Astrocyte (in vitro differentiated cells and primary cell): Measurements from ENCODE around the gene CFC1. TPM values are rescaled to one million over a fixed set of nuclear protein-coding genes. Genes with fewer than 3 reads are reported as not detected.
"Not testable (repeated sequence)": the region's sequence is repeated elsewhere in the genome, so short reads cannot be mapped to it uniquely, and the experiment has no call there.

Experiments used
- DNase-seq: peaks from one replicate; pipeline ENCODE4 v3.0.0-alpha.2; 2010; ENCODE audit warnings: low read depth
- FAIRE-seq: peaks from 2 replicates; lab custom pipeline; 2011; peaks lifted over from hg19 to GRCh38; lab: Jason Lieb, UNC
- H2AFZ ChIP-seq: 2 replicates; pipeline ENCODE4 v1.6.0; 2012; ENCODE audit warnings: low read depth, low read length, inconsistent platforms
- H3K27ac ChIP-seq: 2 replicates; pipeline ENCODE4 v1.5.1; 2011; ENCODE audit warnings: low read depth, low read length, inconsistent platforms
- H3K27me3 ChIP-seq: 2 replicates; pipeline ENCODE4 v1.6.0; 2011; ENCODE audit warnings: low read length, inconsistent platforms; ENCODE audit not compliant: insufficient read depth
- H3K36me3 ChIP-seq: 2 replicates; pipeline ENCODE4 v1.5.1; 2011; ENCODE audit warnings: low read length, inconsistent platforms; ENCODE audit not compliant: insufficient read depth
- H3K4me1 ChIP-seq: 2 replicates; pipeline ENCODE4 v1.5.1; 2011; ENCODE audit warnings: low read length, inconsistent platforms; ENCODE audit not compliant: insufficient read depth
- H3K4me2 ChIP-seq: 2 replicates; pipeline ENCODE4 v1.6.0; 2012; ENCODE audit warnings: low read length, inconsistent platforms
- H3K4me3 ChIP-seq: 2 replicates; pipeline ENCODE4 v1.5.1; 2011; ENCODE audit warnings: low read depth, mild to moderate bottlenecking, low read length, inconsistent platforms; ENCODE audit not compliant: insufficient read depth
- H3K79me2 ChIP-seq: 2 replicates; pipeline ENCODE4 v1.6.0; 2012; ENCODE audit warnings: mild to moderate bottlenecking, low read length, inconsistent platforms; ENCODE audit not compliant: insufficient read depth
- H3K9ac ChIP-seq: 2 replicates; pipeline ENCODE4 v1.6.0; 2012; ENCODE audit warnings: mild to moderate bottlenecking, low read length, inconsistent platforms
- H3K9me3 ChIP-seq: 2 replicates; pipeline ENCODE4 v1.5.1; 2012; ENCODE audit warnings: low read depth, mild to moderate bottlenecking, low read length, inconsistent platforms; ENCODE audit not compliant: insufficient read depth
- H4K20me1 ChIP-seq: 2 replicates; pipeline ENCODE4 v1.6.0; 2012; ENCODE audit warnings: low read length, inconsistent platforms; ENCODE audit not compliant: insufficient read depth
- H3K27ac Mint-ChIP-seq: one replicate; pipeline ENCODE4 v1.8.0; 2021; ENCODE audit warnings: mild to moderate bottlenecking, mixed read lengths; ENCODE audit not compliant: unreplicated experiment
- H3K27me3 Mint-ChIP-seq: one replicate; pipeline ENCODE4 v1.8.0; 2021; ENCODE audit warnings: low read depth, mixed read lengths; ENCODE audit not compliant: unreplicated experiment
- H3K36me3 Mint-ChIP-seq: one replicate; pipeline ENCODE4 v1.8.0; 2021; ENCODE audit warnings: low read depth, mixed read lengths; ENCODE audit not compliant: unreplicated experiment
- H3K4me1 Mint-ChIP-seq: one replicate; pipeline ENCODE4 v1.8.0; 2021; ENCODE audit warnings: low read depth, mixed read lengths; ENCODE audit not compliant: unreplicated experiment
- H3K4me3 Mint-ChIP-seq: one replicate; pipeline ENCODE4 v1.8.0; 2021; ENCODE audit warnings: mild to moderate bottlenecking, moderate library complexity, mixed read lengths; ENCODE audit not compliant: unreplicated experiment
- H3K9me3 Mint-ChIP-seq: one replicate; pipeline ENCODE4 v1.8.0; 2021; ENCODE audit warnings: mild to moderate bottlenecking, mixed read lengths; ENCODE audit not compliant: unreplicated experiment
- total RNA-seq: library from RNA; stranded (reverse); gene quantifications from 2 replicates; pipeline ENCODE4 v1.2.1, GENCODE V29; 2021

The CFC1 gene
- total RNA-seq, 1 donor from 2014 or later, result not detected

GRCh38 chr2:130554178-130554577 is 45.2 kb downstream of the CFC1 start:
- H3K27ac ChIP-seq, H3K9me3 Mint-ChIP-seq, H3K36me3 Mint-ChIP-seq, FAIRE-seq, H3K27ac Mint-ChIP-seq, H3K9me3 ChIP-seq, H2AFZ ChIP-seq, DNase-seq, H3K4me2 ChIP-seq, H3K9ac ChIP-seq, H3K4me3 Mint-ChIP-seq, H3K36me3 ChIP-seq, H3K79me2 ChIP-seq, H3K27me3 Mint-ChIP-seq, H3K4me3 ChIP-seq, H3K4me1 Mint-ChIP-seq, H3K4me1 ChIP-seq, H4K20me1 ChIP-seq, H3K27me3 ChIP-seq: not testable (repeated sequence)

- H3K36me3 Mint-ChIP-seq, H3K27me3 ChIP-seq, H3K4me3 ChIP-seq, H3K27me3 Mint-ChIP-seq, H3K4me1 ChIP-seq, H3K4me2 ChIP-seq, H3K27ac Mint-ChIP-seq, H3K79me2 ChIP-seq, H3K4me1 Mint-ChIP-seq, H3K4me3 Mint-ChIP-seq, H3K9me3 ChIP-seq, H3K27ac ChIP-seq, H3K9ac ChIP-seq, H3K9me3 Mint-ChIP-seq, H3K36me3 ChIP-seq, FAIRE-seq, DNase-seq, H2AFZ ChIP-seq, H4K20me1 ChIP-seq: not testable (repeated sequence)
Observed at GRCh38 chr2:130549475-130549874, 49.9 kb downstream of the CFC1 start.

GRCh38 chr2:130548418-130548817 is 51.0 kb downstream of the CFC1 start:
- H3K36me3 Mint-ChIP-seq, H3K4me2 ChIP-seq, DNase-seq, H3K79me2 ChIP-seq, H3K4me1 Mint-ChIP-seq, H3K9me3 Mint-ChIP-seq, H4K20me1 ChIP-seq, H3K36me3 ChIP-seq, H3K27ac ChIP-seq, H3K9me3 ChIP-seq, H3K27me3 ChIP-seq, H3K4me3 ChIP-seq, H2AFZ ChIP-seq, H3K27ac Mint-ChIP-seq, H3K9ac ChIP-seq, H3K4me1 ChIP-seq, H3K27me3 Mint-ChIP-seq, FAIRE-seq, H3K4me3 Mint-ChIP-seq: not testable (repeated sequence)

- not testable (repeated sequence) for H3K27ac ChIP-seq, H3K9me3 ChIP-seq, H3K4me2 ChIP-seq, H3K27ac Mint-ChIP-seq, H3K9ac ChIP-seq, FAIRE-seq, H3K36me3 Mint-ChIP-seq, H2AFZ ChIP-seq, H3K4me3 Mint-ChIP-seq, H3K27me3 Mint-ChIP-seq, H3K4me3 ChIP-seq, DNase-seq, H3K9me3 Mint-ChIP-seq, H3K4me1 Mint-ChIP-seq, H3K36me3 ChIP-seq, H3K27me3 ChIP-seq, H4K20me1 ChIP-seq, H3K79me2 ChIP-seq, H3K4me1 ChIP-seq
Observed at GRCh38 chr2:130544978-130545377, 54.4 kb downstream of the CFC1 start.

- not testable (repeated sequence) for H3K4me3 Mint-ChIP-seq, H3K27ac Mint-ChIP-seq, H3K4me1 ChIP-seq, H3K27ac ChIP-seq, H3K27me3 ChIP-seq, H3K79me2 ChIP-seq, H2AFZ ChIP-seq, DNase-seq, H3K9me3 ChIP-seq, FAIRE-seq, H3K4me2 ChIP-seq, H3K4me1 Mint-ChIP-seq, H4K20me1 ChIP-seq, H3K4me3 ChIP-seq, H3K36me3 Mint-ChIP-seq, H3K27me3 Mint-ChIP-seq, H3K9me3 Mint-ChIP-seq, H3K9ac ChIP-seq, H3K36me3 ChIP-seq
Observed at GRCh38 chr2:130543785-130544528, 55.4 kb downstream of the CFC1 start.

GRCh38 chr2:130542789-130543188 is 56.6 kb downstream of the CFC1 start:
- DNase-seq, H3K27me3 ChIP-seq, H3K4me1 ChIP-seq, H3K27ac Mint-ChIP-seq, H3K4me2 ChIP-seq, H3K36me3 Mint-ChIP-seq, FAIRE-seq, H3K4me1 Mint-ChIP-seq, H3K9ac ChIP-seq, H2AFZ ChIP-seq, H3K4me3 ChIP-seq, H3K79me2 ChIP-seq, H3K4me3 Mint-ChIP-seq, H3K36me3 ChIP-seq, H4K20me1 ChIP-seq, H3K9me3 Mint-ChIP-seq, H3K9me3 ChIP-seq, H3K27ac ChIP-seq, H3K27me3 Mint-ChIP-seq: not testable (repeated sequence)
